GM21723 (cell line): ENCODE results near the gene DDR1.
"Not testable (repeated sequence)": the region's sequence is repeated elsewhere in the genome, so short reads cannot be mapped to it uniquely, and the experiment has no call there.

Experiments
- ATAC-seq: cut with Tn5 transposase; IDR thresholded peaks from one replicate; pipeline ENCODE4 v1.9.1; 2021; ENCODE audit warnings: mild to moderate bottlenecking, moderate library complexity; ENCODE audit not compliant: unreplicated experiment

The DDR1 gene

GRCh38 chr6:30852459-30852858 lies 31.9 kb upstream of the DDR1 start:
- not testable (repeated sequence) for ATAC-seq

- no peak for ATAC-seq
Measured at GRCh38 chr6:30854285-30855040, 29.9 kb upstream of the DDR1 start.

DNA sequence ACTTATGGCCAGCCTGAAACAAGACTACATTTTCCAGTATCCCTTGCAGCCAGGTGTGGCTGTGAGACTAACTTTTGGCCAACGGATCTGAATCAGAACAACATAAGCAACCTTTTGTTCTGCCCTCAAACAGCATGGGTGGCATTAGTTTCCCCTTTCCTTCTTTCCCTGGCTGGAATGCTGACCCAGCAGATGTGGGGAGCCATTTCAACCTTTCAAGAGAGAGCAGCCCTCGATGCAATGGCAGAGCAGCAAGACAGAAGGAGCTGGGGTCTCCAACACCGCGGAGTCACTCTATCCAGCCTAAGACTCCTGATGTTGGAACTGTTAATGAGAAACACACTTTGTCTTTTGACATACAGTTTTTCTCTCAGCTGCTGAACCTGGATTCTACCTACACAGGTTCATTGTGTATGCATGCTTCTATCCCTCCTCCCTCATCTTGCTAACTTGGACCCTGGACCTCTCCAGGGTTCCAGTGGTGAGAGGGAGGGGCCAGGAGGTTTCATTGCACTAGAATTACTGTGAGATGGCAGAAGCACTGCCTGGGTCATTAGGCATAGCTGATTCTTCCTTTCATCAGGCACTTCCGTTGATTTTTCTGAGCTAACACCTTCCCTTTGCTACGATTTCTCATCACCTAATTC lies 28.8 kb upstream of the DDR1 start:
- ATAC-seq = no peak

DNA sequence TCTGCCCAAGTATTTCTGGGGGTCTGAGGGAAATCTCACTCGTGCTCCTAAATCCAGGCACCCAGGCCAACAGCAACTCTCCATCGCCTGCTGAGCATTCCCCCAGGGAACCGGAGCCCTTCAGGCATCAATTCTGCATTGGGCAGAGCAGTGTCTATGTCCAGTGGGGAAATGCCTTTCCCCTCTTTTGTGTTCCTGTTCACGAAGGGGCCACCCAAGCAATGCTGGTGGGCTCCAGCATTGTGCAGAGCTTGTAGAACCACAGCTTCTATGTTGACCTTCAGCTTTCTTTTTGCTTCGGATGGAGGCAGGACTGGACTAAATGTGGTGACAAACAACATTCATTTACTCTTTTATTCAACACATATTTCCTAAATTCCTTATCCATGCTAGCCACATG lies 27.2 kb upstream of the DDR1 start:
- no peak for ATAC-seq

DNA sequence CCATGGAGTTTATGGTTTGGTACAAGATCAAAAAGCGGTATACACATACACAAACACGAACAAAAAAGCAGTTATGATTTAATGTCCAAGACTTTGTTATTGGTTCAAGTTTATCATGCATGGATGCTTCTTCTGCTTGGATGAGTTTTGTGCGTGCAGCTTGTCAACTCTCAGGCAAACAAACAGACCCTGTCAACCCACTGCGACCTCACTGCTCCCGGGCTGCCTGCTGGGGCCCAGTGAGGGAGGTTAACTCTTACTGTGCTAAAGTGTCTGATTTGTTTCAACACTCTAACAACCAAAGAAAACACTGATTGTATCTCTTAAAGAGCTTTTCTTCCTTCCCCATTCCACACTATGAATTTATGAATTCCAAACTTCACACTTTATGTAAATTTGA lies 26.8 kb upstream of the DDR1 start:
- ATAC-seq = no peak

GRCh38 chr6:30859726-30860125 lies 24.6 kb upstream of the DDR1 start:
- not testable (repeated sequence) for ATAC-seq

- ATAC-seq = no peak
Measured at GRCh38 chr6:30861257-30862048, 22.9 kb upstream of the DDR1 start.

DNA sequence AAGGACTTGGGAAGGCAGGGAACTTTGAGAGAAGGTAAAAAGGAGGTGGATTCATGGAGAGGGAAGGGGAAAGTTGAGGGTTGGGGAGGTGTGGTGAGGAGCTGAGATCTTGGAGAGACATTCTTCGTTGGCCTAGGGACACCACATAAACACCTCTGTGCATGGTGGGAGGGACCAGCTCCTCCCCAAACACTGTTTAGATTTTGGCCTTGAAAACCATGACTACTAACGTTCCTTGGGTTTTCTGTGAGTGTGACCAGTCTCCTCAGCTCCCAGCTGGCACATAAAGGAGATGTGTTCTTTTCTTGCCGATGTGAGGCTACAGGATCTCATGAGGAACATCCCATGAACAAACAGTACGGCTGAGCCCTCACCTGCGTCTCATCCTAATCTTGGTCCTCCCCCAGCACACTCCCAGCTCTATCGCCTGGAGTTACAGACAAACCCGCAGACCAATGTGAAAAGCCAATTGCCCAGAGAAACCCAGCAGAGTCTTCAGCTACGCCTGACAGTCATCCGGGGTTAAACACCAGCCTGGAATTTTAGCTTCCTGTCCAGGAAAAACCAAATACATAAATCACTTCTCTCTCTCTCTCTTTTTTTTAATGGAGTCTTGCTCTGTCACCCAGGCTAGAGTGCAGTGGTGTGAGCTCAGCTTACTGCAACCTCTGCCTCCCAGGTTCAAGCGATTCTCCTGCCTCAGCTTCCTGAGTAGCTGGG lies 22.0 kb upstream of the DDR1 start:
- no peak for ATAC-seq

- no peak for ATAC-seq
Measured at GRCh38 chr6:30864325-30864724, 20.0 kb upstream of the DDR1 start.

DNA sequence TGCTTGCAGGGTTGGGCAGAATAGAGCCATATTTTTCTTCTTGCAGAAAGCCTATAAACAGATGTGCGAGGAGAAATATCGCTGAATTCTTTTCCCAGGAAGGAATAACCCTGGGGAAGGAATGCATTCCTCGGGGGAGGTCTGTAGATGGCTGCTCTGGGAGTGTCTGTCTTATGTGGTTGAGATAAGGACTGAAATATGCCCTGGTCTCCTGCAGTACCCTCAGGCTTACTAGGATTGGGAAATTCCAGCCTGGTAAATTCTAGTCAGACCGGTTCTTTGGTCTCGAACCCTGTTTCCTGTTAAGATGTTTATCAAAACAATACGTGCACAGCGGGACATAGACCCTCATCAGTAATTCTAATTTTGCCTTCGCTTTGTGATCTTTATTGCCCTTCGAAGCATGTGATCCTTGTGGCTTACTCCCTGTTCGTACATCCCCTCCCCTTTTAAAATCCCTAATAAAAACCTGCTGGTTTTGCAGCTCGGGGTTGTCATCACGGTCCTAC lies 15.0 kb upstream of the DDR1 start:
- not testable (repeated sequence) for ATAC-seq

DNA sequence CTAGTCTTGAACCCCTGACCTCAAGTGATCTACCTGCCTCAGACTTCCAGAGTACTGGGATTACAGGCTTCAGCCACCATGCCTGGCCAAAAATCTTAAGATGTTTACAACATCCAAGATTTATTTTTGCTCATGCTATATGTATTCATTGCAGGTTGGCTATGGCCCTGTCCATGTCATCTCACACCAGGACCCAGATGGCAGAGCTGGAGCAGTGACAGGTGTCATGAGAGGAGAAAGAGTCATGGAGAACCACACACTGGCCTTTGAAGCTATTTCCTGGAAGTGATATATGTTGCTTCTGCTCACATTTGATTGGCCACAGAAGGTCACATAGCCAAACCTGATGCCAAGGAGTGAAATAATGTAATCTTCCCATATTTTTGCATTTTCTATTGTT lies 13.8 kb upstream of the DDR1 start:
- ATAC-seq = no peak

DNA sequence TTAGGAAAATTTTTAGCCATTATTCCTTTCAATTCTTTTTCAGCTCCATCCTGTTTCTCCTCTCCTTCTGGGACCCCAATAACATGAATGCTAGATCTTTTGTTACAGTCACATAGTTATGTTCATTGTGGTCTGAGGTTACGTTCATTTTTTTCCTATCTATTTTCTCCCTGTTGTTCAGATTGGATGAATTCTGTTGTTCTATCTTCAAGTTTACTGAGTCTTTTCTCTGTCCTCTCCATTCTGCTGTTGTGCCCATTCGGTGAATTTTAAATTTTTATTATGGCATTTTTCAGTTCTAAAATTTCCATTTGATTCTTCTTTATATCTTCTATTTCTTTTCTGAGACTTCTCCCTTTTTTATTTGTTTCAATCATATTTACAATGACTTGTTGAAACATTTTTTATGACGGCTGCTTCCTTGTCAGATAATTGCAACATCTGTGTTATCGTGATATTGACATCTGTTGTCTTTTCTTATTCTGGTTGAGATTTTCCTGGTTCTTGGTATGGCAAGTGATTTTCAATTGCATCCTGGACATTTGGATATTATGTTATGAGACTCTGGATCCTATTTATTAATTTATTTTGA lies 12.6 kb upstream of the DDR1 start:
- no peak for ATAC-seq

- no peak for ATAC-seq
Measured at GRCh38 chr6:30873137-30873640, 11.1 kb upstream of the DDR1 start.

- not testable (repeated sequence) for ATAC-seq
Measured at GRCh38 chr6:30873795-30874194, 10.5 kb upstream of the DDR1 start.

GRCh38 chr6:30875244-30876038 lies 8.9 kb upstream of the DDR1 start:
- no peak for ATAC-seq

GRCh38 chr6:30876039-30876730 lies 8.1 kb upstream of the DDR1 start:
- ATAC-seq = no peak

- ATAC-seq = no peak
Measured at GRCh38 chr6:30877419-30878262, 6.7 kb upstream of the DDR1 start.
